GM15510 (cell line): ENCODE results near the gene FANCC.

ENCODE experiments used
- POLR2A ChIP-seq: IDR thresholded peaks from 3 replicates; pipeline ENCODE4 v1.6.1; 2011; ENCODE audit warnings: borderline replicate concordance; ENCODE audit not compliant: insufficient read length; ENCODE audit errors: extremely low read depth

The FANCC gene

GRCh38 chr9:95157481-95158151 is 159.9 kb downstream of the FANCC start:
- TF ChIP-seq POLR2A: no peak

GRCh38 chr9:95156074-95156473 is 161.4 kb downstream of the FANCC start:
- no peak for TF ChIP-seq POLR2A

GRCh38 chr9:95155220-95155619 is 162.3 kb downstream of the FANCC start:
- TF ChIP-seq POLR2A: no peak

GRCh38 chr9:95150903-95151302 is 166.6 kb downstream of the FANCC start:
- TF ChIP-seq POLR2A: no peak

DNA sequence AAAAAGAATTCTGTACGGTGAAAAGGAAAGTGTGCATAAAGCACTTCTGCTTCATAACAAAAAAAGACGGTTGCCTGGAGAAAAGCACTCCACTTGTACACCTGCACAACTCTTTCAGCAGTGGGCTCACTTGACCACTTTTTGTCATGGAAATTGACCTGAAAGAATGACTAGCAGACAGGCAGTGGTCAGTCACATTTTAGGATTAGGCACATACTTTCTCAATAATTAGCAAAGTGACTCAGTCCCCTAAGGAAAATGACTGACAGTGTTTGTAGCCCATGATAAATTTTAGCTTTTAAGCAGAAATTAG is 169.3 kb downstream of the FANCC start:
- no peak for TF ChIP-seq POLR2A

GRCh38 chr9:95147452-95148207 is 169.9 kb downstream of the FANCC start:
- no peak for TF ChIP-seq POLR2A

GRCh38 chr9:95143591-95144561 is 173.6 kb downstream of the FANCC start:
- no peak for TF ChIP-seq POLR2A

DNA sequence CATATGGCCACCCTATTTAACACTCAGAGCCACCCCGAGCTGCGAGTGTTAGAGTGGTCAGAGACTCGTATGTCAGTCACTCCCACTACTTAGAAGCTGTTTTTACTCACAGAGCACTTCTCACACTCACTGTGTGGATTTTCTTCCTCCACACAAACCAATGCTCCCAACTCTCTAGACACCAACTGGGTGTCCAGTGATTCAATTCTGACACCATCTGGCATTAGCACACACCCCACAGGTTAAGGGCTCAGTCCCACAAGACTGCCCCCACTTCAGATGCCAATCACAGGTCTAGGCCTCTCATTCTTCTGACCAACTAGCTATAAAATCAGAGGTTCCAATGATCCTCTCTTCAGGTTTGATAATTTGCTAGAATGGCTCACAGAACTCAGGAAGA is 174.8 kb downstream of the FANCC start:
- TF ChIP-seq POLR2A: no peak

- no peak for TF ChIP-seq POLR2A
These were observed 175.2 kb downstream of the FANCC start for GRCh38 chr9:95142315-95142714.

DNA sequence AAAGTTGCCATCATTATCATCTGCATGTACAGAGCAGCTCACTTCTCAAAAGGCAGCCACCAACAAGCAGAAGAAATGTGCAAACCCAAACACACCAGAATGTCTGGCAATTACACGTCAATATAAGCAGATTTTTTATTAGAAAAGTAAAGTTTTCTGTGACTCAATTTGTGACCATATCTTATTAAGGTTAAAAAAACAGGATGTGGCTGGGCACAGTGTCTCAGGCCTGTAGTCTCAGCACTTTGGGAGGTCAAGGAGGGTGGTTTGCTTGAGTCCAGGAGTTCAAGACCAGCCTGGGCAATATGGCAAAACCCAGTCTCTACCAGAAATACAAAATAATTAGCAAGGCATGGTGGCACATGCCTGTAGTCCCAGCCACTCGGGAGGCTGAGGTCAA is 176.7 kb downstream of the FANCC start:
- TF ChIP-seq POLR2A: no peak

DNA sequence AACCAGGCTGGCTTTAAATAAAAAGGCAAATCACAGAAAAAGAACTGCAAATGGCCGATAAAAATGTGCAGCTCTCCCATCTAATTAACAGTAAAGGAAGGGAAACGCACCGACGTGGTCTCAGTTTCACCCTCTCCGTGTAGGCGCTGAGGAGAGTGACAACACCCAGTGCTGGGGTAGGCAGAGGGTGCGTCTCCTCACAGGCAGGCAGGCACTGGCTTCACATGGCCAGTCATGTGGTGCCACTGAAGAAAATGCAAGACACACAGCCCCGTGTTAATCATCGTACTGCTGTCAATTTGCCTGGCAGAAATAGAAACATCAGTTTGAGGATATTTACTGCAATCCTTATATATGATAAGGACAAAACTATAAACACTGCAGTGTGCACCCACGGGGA is 178.4 kb downstream of the FANCC start:
- no peak for TF ChIP-seq POLR2A

DNA sequence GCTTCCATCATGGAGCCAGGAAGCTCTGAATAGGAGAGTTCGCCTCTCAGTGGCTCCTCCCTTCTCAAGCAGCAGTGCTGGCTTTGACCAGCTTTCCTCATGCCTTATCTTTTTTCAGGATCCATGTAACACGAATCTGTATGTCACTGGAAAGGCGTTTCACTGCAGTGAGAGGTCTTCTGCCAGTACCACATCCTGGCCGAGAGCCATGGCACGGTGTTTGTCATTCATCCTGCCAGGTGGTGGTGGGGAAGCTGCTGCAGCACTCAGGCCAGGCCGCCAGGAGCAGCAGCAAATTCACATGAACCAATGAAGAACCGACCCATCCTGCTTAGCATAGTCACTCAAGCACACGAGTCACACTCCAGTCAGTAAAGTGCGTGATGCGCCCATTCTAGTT is 179.0 kb downstream of the FANCC start:
- TF ChIP-seq POLR2A: no peak

GRCh38 chr9:95137587-95138145 is 179.8 kb downstream of the FANCC start:
- no peak for TF ChIP-seq POLR2A

- TF ChIP-seq POLR2A: no peak
These were observed 181.8 kb downstream of the FANCC start for GRCh38 chr9:95135756-95136155.

DNA sequence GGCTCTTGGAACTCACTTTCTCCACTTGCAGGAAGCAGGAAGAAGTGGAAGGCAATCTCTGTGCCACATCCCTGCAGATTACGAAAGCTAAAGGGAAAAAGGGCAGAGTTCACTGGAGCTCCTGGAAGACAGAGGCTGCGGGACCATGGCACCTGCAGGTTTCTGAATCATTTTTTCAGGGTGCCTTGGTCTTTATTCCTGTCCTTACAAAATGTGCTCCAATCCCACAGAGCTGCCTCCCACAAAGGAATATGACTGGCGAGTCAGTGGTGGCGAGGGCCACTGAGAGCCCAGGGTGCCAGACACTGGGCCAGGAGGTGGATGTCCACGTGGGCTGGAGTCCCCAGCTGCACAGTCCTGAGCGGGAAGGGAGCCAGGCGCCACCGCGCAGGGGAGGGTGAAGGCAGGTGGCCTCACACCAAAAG is 183.0 kb downstream of the FANCC start:
- no peak for TF ChIP-seq POLR2A
